Epithelial cell of proximal tubule (primary cell): ENCODE measurements around the gene KREMEN1. TPM values are rescaled to one million over a fixed set of nuclear protein-coding genes. Genes with fewer than 3 reads are reported as not detected.

Experiments
- DNase-seq: peaks from one replicate; pipeline ENCODE4 v3.0.0-alpha.2; 2011; ENCODE audit warnings: low read depth
- H3K4me3 ChIP-seq: 2 replicates; pipeline ENCODE4 v1.5.1; 2011; ENCODE audit warnings: low read depth, mild to moderate bottlenecking, low read length
- CTCF ChIP-seq: conservative IDR thresholded peaks from 2 replicates; pipeline ENCODE4 v1.5.1; 2012; ENCODE audit warnings: low read depth, mild to moderate bottlenecking, low read length
- total RNA-seq: library from RNA; depleted of rRNA; stranded (reverse); fragments of >200 nt; gene quantifications from 2 replicates; pipeline ENCODE4 v1.2.3, GENCODE V29; 2015

Gene KREMEN1
- total RNA-seq, 1 donor from 2014 or later = 10.8 TPM

GRCh38 chr22:29190051-29190450, 117.2 kb downstream of the KREMEN1 start:
- no peak for DNase-seq
- no peak for TF ChIP-seq CTCF
- H3K4me3 ChIP-seq = no peak overlapping the region

GRCh38 chr22:29190918-29191317, 118.1 kb downstream of the KREMEN1 start:
- no peak for TF ChIP-seq CTCF
- no peak for DNase-seq

GRCh38 chr22:29193021-29193420, 120.2 kb downstream of the KREMEN1 start:
- no peak for DNase-seq
- no peak overlapping the region for H3K4me3 ChIP-seq
- no peak for TF ChIP-seq CTCF

More at GRCh38 chr22:29190918-29191317, 118.1 kb downstream of the KREMEN1 start:
- no peak overlapping the region for H3K4me3 ChIP-seq

- DNase-seq = no peak
- H3K4me3 ChIP-seq = no peak overlapping the region
- peak; percentile 18 for TF ChIP-seq CTCF
Measured at GRCh38 chr22:29194184-29194583, 121.3 kb downstream of the KREMEN1 start.

- no peak for TF ChIP-seq CTCF
- H3K4me3 ChIP-seq = no peak overlapping the region
- no peak for DNase-seq
Measured at GRCh38 chr22:29195118-29195963, 122.5 kb downstream of the KREMEN1 start.

GRCh38 chr22:29195964-29196666, 123.3 kb downstream of the KREMEN1 start:
- DNase-seq = no peak
- no peak for TF ChIP-seq CTCF
- no peak overlapping the region for H3K4me3 ChIP-seq
